Thoracic aorta endothelial cell (primary cell): ENCODE data around the gene NFIL3. TPM values are rescaled to one million over a fixed set of nuclear protein-coding genes. Genes with fewer than 3 reads are reported as not detected.

Source experiments
- total RNA-seq: library from RNA; depleted of rRNA; stranded (reverse); fragments of >200 nt; gene quantifications from 2 replicates; pipeline ENCODE4 v1.2.3, GENCODE V29; 2012

The NFIL3 gene
- total RNA-seq, result 5.7 and 7.9 TPM in 2 replicates

GRCh38 chr9:91423785-91424402 lies at the start of gene NFIL3:
NFIL3 (minus strand) TSS chr9:91423832; CDS start chr9:91410734, 13,098 bp downstream.

GRCh38 chr9:91361291-91362050 lies 62.2 kb downstream of the NFIL3 start, which contains the start of gene AUH:
AUH (minus strand) TSS chr9:91361918; CDS start chr9:91361889, 29 bp downstream.

Other genes with a start within 250 kb of the NFIL3 start
- 10.1 and 10.7 TPM in 2 replicates for gene AUH, start 61.9 kb downstream of the NFIL3 start, total RNA-seq